C1 segment of cervical spinal cord (tissue), 14 donors: Measurements from ENCODE around the gene RBPJL.

Experiments
- DNase-seq, 14 donors: peaks; one replicate each; lab custom pipeline; 2025; lab: John Stamatoyannopoulos, UW

The RBPJL gene

DNA sequence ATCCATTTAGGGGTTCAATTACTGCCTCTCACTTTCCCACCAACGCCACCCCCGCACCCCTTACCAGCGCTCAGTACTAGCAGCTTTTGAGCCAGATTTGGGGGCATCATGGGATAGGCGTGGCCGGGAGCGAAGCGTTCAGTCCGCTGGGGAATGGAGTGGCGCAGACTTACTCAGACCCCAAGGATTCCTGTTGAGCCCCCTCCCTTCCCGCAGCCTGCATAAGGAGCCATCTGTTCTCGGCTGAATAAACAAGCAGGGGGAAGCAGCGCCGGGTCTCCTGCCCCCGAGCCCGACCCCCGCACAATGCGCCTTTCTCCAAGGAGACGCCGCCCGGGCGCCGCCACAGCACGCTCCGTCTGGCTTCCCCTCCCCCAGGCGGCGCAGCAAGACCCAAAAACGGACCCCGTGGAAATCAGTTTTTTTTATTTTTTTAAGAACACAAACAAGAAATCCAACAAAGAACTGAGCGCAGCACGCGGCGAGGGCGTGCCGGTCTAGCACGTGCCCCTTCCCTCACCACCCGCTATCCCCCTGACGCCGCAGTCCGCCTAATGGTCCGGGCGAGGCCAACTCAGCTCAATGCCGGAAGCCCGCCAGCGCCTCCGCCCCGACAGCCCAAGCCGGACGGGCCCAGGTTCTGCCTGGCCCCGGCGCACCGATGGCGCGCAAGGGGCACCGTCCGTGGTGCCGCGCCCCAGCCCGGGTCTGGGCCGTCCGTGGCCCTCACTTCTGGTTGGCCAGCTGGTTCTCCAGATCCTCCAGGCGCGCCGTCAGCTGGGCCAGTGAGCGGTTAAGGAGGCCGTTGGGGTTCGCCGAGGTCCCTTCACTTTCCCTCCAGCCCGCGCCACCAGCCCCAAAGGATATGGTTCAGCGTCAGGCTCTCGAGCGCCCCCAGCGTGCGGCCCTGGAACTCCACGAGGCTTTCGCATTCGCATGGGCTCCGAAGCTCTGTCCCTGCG, 13.3 kb upstream of the RBPJL start:
- DNase-seq: peak in 10 of 14 donors; percentile 10 to 68 (median 38)

DNA sequence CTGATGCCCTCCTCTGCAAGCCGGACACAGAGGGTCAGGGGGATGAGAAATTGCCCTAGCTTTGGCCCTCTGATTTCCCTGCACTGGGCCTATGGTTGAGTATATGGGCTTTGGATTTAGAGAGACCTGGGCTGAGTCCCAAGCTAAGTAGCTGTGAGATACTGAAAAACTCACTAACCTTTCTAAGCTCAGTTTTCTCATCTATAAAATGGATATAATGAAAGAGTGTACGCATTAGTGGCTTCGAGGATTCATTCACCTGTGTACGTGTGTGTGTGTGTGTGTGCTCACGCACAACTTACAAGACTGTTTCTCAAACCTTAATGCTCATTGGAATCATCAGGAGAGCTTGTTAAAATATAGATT, 12.7 kb upstream of the RBPJL start:
- no peak for DNase-seq

DNA sequence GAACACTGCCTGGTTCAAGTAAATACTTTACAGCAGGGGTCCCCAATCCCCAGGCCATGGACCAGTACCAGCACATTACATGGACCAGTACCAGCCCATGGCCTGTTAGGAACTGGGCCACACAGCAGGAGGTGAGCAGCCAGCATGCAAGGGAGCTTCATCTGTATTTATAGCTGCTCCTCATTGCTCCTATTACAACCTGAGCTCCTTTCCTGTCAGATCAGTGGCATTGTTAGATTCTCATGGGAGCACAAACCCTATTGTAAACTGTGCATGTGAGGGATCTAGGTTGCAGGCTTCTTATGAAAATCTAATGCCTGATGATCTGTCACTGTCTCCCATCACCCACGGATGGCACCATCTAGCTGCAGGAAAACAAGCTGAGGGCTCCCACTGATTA, 12.0 kb upstream of the RBPJL start:
- DNase-seq: no peak

DNA sequence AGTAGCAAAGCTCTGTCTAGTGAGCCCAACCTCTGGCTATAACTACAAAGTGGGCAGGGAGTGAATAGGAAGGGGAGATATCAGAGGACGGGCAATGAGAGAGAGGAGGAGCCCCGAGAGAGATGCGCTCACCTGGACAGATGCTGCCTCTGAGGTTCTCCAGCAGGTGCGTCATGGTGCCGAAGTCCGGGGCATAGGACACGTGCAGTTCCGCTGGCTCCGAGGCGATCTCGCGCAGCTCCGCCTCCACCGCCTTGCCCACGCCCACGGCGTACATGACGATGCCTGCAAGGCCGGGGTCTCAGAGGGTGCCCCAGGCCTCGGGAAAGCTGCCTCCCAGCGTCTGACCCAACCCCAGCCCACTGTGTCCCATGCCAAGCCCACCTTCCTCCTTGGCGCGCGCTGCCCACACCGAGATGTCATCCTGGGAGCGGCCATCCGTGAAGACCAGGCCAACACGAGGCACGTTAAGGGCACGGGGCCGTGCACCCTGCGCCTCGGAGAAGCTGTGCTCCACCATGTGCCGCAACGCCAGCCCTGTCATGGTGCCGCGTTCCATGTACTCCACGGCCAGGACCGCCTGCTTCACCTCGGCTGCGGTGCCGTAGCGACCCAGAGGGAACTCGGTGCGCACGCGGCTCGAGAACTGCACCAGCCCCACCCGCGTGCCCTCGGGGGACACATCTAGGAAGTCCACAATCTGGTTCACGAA, 8.7 kb upstream of the RBPJL start:
- DNase-seq: no peak

DNA sequence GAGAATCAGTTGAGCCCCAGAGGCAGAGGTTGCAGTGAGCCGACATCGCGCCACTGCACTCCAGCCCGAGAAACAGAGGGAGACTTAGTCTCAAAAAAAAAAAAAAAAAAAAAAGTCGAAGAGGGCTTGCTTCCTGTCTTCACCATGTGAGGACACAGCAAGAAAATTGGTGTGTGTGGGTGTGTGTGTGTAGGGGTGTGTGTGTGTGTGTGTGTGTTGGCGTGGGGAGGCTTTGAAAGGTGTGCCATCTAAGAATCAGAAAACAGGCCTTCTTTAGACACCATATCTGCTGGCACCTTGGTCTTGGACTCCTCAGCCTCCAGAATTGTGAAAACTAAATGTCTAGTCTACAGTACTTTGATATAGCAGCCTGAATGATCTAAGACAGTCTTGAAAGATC, 6.9 kb upstream of the RBPJL start:
- no peak for DNase-seq

DNA sequence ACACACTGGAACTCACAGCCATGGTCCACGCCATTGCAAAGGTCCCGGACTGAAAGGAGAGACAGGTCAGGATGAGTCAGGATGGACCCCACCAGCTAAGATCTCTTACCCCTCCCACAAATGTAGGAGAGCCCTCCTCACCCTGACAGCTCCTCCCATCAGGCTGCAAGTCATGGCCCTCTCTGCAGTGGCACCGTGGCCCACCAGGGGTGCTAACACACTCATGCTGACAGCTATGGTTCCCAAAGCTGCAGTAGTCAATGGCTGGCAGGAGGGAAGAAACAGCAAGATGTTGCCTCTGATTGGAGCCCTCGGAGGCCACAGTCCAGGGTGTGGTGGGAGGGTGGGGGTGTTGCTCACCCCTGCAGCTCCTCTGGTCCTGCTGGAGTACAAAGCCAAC, 5.7 kb upstream of the RBPJL start:
- no peak for DNase-seq

DNA sequence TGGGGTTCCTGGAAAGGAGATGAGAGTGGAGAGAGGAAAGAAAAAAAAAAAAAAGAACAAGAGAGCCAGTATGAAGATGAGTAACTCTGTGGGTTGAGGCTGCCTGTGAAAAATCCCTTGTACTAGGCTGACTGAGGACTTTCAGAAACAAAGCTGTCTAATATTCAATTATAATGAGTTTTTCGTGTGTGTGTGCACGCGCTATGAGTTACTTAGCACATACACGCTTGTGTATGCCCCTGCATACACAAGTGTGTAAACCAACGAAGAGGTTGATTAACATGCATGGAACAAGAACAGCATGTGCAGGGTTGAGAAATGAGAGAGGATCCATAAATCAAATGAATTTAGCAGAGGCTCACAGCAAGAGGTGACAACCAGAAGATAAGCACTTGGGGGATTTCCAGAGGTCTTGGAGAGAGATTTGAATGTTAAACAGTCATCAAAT, 4.8 kb upstream of the RBPJL start:
- no peak for DNase-seq

DNA sequence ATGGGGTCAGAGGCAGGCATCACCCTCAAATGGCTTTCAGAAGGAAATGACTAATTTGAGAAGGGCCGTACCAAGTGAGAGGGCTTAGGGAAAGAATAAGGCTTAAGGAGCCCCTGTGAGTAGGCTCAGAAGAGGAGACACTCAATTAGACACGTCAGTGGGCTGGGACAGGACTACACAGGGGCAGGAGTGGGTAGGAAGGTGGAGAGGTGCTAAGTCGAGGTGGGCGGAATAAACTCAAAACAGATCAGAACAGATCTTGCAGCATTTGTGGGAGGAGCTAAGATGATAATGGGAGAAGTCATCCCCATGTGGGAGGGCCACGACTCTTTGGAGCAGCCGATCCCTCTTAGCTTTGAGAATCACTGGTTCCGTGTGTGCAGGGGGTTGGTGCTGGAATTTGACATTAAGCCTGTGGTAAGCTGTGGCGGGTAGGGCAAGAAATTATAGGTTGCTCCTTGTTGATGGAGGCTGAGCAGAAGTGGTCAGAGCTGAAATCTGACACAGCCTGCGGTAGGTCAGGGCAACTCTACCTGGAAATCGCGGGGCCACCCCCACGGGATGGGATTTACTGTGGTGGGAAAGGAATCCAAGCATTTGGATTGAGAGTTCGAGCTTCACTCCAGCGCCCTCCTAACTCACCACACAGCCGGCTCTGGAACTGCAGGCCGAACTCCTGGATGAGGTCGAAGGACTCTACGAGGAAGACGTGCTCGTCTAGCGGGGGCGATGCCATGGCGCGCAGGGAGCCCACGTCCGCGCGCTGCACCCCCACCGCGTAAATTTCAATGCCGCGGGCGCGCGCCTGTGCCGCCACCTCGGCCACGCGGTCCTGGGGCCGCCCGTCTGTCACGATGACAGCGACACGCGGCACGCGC, 2.8 kb upstream of the RBPJL start:
- DNase-seq: no peak

DNA sequence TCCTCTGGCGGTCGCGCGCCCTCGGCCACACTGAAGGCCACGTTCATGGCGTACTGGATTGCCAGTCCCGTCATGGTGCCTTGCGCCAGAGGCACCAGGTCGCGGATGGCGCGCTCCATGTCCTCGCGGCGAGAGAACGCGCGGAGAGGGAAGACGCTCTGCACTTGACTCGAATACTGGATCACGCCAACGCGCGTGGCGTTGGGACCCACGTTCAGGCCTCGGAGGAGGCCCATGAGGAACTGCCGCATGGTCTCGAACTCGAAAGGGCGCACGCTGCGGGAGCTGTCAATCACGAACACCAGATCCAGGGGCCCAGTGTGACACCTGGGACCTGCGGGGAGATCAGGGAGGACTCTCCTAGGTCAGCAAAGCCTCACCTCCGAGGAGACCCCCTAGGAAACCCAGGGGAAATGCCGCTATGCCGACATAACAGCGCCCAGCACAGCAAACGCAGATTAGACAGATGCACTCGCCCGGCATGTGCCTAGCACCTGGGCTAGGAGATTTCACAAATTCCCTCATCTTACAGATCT, 2.1 kb upstream of the RBPJL start:
- DNase-seq: no peak

DNA sequence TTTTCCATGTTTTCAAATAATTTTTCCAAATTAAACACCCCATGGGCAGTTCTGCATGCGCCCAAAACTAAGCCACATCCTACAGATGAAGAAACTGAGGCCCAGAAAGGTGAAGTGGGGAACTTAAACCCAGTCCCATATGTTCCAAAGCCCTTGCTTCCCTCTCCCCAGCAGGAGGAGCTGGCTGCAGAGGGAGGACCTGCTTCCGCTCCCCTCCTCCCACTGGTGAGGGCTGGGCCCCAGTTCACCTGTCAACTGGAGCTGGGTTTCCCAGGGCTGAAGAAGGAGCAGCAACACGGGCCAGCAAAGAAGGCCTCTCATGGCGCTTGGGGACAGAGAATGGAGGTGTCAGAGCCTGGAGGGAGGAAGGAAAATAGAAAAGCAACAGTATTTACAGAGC, 1.4 kb upstream of the RBPJL start:
- no peak for DNase-seq

DNA sequence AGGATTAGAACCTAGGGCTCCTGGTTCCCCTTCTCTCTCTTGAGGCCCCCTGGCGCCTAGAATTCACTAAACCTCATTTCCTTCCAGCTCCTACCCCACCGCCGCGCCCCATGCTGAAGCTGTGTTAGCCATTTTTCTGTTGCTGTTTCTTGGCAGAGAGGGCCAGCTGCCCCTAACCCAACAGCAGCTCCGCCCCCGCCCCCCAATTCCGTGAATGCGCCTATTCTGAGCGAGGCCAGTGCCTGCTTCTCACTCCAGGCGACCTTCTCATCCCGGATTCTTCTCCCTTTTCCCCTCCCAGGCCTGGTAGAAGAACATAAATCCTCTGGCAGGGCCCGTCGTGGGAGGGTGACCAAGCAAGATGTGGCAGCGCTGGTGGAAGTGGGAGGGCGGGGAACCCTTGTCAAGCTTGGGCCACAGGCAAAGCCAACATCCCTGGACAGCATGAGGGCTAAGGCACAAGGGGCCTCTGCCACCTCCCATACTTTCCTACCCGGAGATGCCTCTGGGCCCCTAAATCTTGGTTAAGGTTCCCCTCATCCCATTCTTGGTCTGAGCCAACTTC, 518 bp downstream of the RBPJL start:
- no peak for DNase-seq

DNA sequence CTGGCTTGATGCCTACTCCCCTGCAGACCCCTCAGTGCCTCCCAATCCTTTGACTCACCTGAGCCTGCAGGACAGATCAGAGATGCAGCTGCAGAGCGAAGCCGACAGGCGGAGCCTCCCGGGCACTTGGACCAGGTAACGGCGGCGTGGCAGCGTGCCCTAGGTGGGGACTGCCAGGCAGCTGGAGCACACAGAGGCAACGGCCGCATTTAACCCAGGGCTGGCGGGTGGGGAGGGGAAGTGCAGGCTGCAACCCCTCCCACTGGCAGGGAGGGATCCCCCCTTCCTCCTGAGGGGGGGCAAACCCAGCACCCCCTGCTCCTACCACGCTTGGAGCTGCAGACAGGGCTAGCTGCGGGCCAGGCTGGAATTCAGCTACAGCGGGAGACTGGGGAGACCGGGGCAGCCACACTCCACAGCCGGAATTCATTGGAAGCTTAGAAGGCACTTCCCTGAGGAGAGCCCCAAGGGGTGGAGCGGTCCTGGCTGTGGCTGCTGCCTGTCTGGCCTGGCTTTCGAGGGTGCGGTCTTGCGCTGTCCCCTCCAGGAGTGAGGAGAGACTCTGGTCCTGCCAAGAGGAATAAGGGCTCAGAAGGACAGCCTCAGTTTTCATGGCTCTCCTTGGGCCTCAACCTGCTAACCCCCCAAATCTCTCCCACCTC, 1.6 kb downstream of the RBPJL start, which contains the start of gene MATN4:
Gene MATN4, minus strand, starts transcription at position 183 of the 662 bp plus-strand sequence. CDS start 2,717 bp downstream, outside the sequence.
- no peak for DNase-seq

DNA sequence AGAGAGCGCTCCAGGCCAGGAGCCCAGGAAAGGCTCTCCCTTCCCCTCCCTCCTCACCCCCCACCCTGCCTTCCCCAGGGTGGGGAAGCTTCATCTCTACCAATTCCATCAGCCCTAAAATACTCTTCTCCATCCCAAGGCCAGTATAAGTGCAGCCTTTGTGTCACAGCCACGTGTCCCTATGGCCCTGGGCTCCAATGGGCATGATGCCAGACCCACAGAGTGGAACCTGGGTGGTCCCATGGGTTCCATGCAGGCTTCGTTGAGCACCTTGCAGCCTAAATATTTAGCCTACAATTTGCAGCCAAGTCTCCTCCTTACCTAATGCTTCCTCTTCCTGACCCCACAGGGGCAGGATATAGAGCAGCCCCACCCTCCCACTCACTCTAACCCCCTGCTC, 2.4 kb downstream of the RBPJL start:
- DNase-seq: no peak

DNA sequence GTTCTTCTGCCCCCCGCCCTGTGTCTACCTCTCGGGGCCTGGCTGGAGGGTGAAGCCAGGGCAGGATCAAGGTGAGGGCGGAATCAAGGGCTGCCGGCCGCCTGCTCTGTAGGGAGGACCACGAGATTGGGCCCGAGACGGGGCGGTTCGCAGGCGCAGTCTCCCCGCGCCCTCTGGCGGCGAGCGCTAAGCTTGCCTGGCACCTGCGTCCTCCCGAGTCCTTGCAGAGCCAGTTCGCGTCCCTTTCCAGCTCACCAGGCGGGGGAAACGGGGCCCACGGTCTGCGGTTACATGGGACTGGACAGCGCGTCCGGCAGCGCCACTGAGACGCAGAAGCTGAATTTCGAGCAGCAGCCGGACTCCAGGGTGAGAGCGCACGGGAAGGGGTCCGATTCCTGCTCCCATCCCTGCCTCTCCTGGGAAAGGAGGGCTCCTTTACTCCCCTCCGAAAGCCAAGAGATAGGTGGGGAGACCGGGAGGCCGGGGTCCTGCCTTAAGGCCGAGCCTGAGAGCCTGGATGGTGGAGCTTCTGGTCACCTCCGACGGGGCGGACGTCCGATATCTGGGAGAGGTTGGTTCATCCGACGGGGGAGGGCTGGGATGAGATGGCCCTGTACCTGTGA, 5.1 kb downstream of the RBPJL start:
- peak in 5 of 14 donors; percentile 2 to 24 (median 8) for DNase-seq

DNA sequence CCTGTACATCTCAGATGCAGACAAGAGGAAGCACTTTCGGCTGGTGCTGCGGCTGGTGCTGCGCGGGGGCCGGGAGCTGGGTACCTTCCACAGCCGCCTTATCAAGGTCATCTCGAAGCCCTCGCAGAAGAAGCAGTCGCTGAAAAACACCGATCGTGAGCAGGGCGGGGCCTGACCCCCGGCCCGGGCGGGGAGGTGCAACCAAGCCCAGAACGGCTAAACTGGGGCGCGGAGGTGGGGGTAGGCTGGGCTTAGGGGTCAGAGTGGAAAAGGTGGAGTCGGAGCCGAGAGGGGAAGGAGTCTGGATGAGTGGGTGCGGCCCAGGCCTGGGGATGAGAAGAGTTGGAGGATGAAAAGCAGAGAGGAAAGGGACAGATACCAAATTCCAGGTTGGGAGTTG, 5.6 kb downstream of the RBPJL start:
- DNase-seq: no peak

DNA sequence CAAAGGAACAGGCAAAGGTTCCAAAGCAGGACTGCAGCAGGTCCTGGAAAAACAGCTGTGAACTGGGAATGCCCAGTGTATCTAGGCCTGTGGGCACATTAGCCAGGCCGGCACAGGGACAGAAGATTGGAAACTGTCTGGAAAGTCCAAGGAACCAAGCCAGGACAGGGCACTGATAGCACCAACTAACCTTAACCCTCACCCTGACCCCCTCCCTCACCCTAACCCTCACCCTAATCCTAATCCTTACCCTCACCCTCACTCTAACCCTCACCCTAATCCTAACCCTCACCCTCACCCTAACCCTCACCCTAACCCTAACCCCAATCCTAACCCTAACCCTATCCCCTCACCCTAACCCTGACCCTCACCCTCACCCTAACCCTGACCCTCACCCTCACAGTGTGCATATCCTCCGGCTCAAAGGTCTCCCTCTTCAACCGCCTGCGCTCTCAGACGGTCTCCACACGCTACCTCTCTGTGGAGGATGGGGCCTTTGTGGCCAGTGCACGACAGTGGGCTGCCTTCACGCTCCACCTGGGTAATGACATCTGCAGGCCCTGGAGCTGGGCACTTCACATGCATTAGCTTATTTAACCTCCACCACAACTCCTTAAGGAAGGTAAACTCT, 6.5 kb downstream of the RBPJL start:
- no peak for DNase-seq

DNA sequence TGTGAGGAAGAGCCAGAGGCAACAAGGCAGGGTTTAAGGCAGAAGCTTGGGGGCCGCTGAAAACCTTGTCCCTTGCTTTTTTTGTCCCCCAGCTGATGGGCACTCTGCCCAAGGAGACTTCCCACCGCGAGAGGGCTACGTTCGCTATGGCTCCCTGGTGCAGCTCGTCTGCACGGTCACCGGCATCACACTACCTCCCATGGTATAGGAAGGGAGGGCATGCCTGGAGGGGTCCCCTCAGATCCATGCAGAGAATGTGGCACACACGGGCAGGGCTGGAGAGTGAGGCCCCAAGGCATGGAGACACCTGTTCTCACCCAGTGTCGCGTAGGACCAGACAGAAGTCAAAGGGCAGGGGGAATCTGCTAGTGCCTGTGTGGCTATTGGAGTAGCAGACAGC, 7.3 kb downstream of the RBPJL start:
- no peak for DNase-seq

DNA sequence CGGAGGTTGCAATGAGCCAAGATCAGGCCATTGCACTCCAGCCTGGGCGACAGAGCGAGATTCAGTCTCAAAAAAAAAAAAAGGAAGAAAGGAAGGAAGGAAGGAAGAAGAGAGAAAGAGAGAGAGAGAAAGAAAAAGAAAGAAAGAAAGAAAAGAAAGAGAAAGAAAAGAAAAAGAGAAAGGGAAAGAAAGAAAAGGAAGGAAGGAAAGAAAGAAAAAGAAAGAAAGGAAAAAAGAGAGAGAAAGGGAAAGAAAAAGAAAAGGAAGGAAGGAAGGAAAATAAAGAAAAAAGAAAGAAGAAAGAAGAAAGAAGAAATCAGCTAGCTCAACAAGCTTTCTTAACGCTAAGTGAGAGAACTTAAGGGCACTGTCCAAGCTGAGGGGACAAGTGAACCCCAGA, 9.0 kb downstream of the RBPJL start:
- no peak for DNase-seq
